SHP77 (cell line): Measurements from ENCODE around the gene DNAAF5.
"Not testable (repeated sequence)": the region's sequence is repeated elsewhere in the genome, so short reads cannot be mapped to it uniquely, and the experiment has no call there.

Experiments used
- DNase-seq, 2 experiments: peaks; one replicate each; lab custom pipeline; 2025; lab: John Stamatoyannopoulos, UW

DNAAF5 gene

GRCh38 chr7:747186-747585 is 20.7 kb downstream of the DNAAF5 start:
- no peak for DNase-seq

DNA sequence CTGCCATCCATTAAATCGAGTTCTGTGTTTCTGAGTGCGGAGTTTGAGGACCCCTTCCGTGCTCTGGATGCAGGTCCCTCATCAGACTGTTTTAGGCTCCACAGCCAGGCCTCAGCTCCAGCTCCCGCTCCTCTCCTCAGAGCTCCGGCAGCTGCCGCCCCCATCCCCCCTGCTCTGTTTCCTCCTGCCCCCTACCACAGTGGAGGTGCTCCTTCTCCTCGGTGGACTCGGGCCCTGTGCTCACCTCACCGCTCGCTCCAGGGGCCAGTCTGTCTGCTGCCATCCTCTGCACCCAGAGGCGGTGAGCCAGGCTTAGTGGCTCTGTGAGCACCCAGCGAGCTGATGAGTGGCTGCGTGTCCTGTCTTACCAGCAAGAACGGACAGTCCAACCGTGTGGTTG is 21.9 kb downstream of the DNAAF5 start:
- DNase-seq = no peak

GRCh38 chr7:749140-749551 is 22.6 kb downstream of the DNAAF5 start:
- no peak for DNase-seq

DNA sequence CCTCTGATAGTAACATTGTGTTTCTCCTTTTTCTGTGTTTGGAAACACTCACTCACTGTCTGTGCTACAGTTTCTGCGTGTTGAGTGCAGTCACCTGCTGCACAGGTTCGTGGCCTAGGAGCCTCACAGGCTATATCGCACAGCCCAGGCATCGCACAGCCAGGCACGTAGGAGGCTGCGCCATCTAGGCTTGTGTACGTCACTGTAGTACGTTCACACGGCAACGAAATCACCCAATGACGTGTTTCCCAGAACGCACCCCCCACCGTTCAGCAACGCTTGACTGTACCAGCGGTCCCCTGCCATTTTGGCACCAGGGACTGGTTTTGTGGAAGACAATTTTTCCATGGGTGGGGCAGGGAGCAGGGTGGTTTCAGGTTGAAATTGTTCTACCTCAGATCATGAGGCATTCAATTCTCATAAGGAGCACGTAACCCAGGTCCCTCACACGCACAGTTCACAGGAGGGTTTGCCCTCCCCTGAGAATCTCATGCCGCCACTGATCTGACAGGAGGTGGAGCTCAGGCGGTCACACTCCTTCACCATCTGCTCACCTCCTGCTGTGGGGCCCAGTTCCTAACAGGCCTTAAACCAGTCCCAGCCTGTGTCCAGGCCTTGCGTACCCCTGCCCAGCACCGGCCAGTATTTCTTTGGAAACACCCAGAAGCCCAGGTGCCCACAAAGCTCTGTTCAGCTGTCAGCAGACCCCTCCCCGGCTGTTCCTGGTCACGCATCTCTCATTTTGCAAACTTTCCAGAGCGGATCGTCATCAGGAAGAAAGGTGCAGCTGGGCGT is 23.8 kb downstream of the DNAAF5 start:
- no peak for DNase-seq

- no peak for DNase-seq
Measured at GRCh38 chr7:751826-752225, 25.3 kb downstream of the DNAAF5 start.

- not testable (repeated sequence) for DNase-seq
Measured at GRCh38 chr7:752256-752655, 25.8 kb downstream of the DNAAF5 start.

DNA sequence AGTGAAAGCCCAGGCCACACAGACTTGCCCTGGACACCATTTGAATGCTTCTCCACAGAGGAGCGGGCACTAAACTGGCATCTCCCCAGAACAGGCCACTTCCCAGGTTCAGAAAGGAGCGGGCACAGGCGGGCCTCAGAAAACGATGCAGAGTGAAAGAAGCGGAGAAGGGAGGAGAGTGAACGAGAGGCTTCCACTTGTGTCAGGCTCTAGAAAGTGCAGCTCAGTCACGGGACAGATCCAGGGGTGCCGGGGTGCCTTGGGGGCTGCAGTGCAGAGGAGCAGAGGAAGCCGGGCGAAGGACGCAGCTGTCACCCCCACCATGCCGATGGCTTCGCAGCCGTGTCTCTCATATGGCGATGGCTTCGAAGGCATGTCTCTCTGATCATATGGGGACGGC is 26.7 kb downstream of the DNAAF5 start:
- no peak for DNase-seq

DNA sequence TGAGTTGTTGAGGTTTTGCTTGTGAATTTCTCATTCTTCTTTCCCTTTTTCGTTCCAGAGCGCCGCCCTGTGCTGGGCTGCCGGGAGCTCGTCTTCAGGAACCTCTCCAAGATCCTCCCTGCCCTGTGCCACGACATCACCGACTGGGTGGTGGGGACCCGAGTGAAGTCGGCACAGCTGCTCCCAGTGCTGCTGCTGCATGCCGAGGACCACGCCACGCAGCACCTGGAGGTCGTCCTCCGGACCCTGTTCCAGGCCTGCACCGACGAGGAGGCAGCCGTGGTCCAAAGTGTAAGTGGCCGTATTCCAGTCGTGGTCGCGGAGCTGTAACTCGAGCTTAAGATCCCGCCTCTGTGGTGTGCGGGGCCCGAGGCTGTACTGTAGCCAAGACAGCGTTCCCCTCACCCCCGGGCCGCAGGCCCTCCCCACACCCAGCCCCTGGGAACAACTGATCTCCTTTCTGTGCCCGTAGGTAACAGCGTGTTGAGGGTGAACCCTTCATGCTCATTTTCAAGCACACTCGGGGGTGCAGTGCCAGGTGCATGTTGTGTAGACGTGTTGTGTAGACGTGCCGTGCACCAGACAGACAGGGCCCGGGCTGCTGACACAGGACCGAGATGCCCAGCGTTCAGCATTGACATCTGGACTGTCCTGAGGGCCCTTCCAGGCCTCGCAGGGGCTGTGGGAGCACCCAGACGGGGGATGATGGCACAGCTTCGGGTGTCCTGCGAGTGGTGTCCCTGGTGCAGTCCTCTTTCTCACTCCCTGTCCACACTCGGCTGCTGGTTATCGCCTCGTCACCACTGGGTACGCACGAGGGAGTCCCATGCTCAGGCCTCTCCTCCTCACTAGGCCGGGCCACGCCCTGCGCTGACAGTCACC is 28.3 kb downstream of the DNAAF5 start:
- DNase-seq = no peak

- no peak for DNase-seq
Measured at GRCh38 chr7:755413-755805, 28.9 kb downstream of the DNAAF5 start.

- DNase-seq = no peak
Measured at GRCh38 chr7:756231-756927, 29.9 kb downstream of the DNAAF5 start.

DNA sequence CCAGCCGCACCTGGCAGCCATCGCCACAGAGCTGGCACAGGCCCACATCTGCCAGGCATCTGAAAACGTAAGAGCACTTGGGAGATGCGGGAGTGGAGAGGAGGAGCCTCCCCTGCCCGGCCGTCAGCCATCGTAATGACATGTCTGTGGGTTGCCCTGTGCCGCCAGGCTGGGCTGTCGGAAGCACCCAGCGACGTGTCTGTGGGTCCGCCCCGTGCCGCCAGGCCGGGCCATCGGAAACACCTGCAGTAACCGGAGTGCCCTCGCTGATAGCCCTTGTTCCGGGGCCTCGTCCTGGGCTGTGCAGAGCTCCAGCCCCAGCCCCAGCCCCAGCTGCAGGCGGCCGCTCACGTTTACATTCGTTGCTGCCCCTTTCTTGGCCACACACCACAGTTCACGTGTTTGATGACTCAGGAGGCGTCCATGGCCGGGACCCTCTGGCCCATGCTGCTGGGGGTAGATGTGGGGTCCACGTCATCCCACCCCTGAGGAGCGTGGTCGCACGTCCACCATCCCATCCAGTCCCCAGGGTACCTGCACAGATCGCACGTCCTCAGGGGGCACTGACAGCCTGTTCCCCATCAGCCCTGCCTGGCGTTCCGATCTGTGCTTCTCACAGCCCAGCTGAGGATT is 30.5 kb downstream of the DNAAF5 start:
- no peak for DNase-seq

- DNase-seq = no peak
Measured at GRCh38 chr7:757741-758163, 31.3 kb downstream of the DNAAF5 start.

DNA sequence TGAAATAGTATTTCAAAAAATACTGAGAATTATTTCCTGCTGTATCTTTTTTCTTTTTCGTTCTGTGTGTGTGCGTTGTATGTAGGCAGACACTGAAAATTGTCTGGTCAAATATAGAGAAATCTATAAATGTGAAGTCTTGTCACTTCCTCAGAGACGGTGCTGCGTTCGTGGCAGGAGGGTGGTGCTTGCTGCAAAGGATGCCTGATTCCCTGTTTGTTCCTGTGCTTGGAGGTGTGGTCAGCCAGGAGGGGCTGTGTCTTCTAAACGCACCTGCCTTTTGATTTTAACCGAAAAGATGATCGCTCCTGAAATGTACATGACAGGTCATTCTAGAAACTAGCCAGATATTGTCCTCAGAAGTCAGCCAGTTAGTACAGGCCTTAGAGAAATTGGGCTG is 33.1 kb downstream of the DNAAF5 start:
- no peak for DNase-seq

- DNase-seq = no peak
Measured at GRCh38 chr7:760006-760405, 33.5 kb downstream of the DNAAF5 start.

DNA sequence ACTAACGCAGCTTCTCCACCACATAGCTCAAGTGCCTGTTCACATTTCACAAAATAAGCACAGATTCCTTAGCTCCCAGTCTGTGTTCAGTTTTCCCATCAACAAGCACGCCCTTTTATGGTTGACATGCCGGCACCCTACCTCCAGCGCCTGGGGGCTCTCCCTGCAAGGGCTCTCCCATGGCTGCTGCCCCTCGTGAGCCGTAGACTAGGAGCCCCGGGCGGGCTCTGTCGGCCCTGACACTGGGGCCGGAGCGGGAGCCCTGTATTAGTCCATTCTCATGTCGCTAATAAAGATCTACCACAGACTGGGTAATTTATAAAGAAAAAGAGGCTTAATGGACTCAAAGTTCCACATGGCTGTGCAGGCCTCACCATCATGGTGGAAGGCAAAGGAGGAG is 34.6 kb downstream of the DNAAF5 start:
- no peak for DNase-seq

DNA sequence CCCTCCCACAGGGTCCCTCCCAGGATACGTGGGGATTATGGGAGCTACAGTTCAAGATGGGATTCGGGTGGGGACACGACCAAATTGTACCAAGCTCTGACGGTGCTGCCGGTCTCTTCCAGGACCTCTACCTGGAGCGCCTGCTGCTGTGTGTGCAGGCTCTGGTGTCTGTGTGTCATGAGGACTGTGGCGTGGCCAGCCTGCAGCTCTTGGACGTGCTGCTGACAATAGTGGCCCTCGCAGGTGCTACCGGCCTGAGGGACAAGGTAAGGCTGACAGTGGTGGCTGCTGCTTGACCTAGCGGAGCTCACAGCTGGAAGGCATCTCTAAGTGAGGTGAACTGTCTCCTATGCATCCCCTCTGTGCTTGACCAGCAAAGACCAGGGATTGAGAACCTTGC is 35.1 kb downstream of the DNAAF5 start:
- no peak for DNase-seq

GRCh38 chr7:762885-763284 is 36.4 kb downstream of the DNAAF5 start:
- no peak for DNase-seq

- no peak for DNase-seq
Measured at GRCh38 chr7:763762-764161, 37.3 kb downstream of the DNAAF5 start.

DNA sequence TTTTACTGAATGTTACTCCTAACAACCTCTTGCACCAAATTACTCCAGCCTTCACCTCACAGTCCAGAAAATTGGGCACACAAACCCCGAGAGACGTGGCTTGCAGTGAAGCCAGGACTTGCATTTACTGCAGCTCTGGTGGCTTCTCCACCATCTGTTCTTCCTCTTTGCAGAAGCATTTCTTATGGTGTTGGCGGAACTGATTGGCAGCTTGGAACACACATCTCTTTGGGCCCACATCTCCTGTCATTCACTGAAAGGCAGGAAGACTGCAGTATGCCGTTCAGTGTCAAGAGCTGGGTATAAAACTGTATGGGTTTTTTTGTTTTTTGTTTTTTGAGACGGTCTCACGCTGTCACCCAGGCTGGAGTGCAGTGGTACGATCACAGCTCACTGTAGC is 38.9 kb downstream of the DNAAF5 start:
- no peak for DNase-seq

DNA sequence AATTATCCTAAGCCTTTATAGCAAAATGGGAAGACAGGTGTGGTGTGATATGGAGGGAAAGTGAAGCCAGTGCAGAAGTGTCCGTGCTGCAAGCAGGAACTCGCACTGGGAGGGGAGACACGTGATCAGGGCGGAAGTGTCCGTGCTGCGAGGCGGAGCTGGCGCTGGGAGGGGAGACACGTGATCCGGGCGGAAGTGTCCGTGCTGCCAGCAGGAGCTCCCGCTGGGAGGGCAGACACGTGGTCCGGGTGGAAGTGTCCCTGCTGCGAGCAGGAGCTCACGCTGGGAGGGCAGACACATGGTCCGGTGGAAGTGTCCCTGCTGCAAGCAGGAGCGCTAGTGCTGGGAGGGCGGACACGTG is 41.1 kb downstream of the DNAAF5 start:
- DNase-seq = no peak

DNA sequence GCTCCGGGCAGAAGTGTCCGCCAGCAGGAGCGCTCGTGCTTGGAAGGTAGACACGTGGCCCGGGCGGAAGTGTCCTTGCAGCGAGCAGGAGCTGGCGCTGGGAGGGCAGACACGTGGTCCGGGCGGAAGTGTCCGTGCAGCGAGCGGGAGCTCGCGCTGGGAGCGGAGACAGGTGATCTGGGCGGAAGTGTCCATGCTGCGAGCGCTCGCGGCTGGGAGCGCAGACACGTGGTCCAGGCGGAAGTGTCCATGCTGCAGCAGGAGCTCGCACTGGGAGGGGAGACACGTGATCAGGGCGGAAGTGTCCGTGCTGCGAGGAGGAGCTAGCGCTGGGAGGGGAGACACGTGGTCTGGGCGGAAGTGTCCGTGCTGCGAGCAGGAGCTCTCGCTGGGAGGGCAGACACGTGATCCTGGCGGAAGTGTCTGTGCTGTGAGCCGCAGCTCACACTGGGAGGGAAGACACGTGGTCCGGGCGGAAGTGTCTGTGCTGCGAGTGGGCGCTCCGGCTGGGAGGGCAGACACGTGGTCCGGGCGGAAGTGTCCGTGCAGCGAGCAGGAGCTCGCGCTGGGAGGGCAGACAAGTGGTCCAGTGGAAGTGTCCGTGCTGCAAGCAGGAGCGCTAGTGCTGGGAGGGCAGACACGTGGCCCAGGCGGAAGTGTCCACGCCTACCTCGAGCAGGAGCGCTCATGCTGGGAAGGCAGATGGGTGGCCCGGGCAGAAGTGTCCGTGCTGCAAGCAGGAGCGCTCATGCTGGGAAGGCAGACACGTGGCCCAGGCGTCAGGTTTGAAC is 41.6 kb downstream of the DNAAF5 start:
- DNase-seq = no peak
